HL-60 (cell line): ENCODE measurements around the gene S100A6.
"Not testable (repeated sequence)": the region's sequence is repeated elsewhere in the genome, so short reads cannot be mapped to it uniquely, and the experiment has no call there.

Experiments
- DNase-seq, 2 experiments: peaks; one replicate each; pipeline ENCODE4 v3.0.0-alpha.2; 2010 to 2020; ENCODE audit warnings: low read depth in 1 of 2, low spot score in 1 of 2
- H3K27ac ChIP-seq: fragments of 250-450 bp; sonication (Bioruptor Pico); replicated peaks from 2 replicates; pipeline ENCODE4 v1.5.1; 2020; ENCODE audit warnings: mild to moderate bottlenecking, moderate library complexity
- H3K27me3 ChIP-seq: fragments of 250-450 bp; sonication (Bioruptor Pico); 2 replicates; pipeline ENCODE4 v1.5.1; 2021; ENCODE audit warnings: mild to moderate bottlenecking, moderate library complexity; ENCODE audit not compliant: insufficient read depth, poor library complexity, severe bottlenecking
- H3K4me3 ChIP-seq: replicated peaks from 2 replicates; pipeline ENCODE4 v1.5.1; 2011; ENCODE audit warnings: mild to moderate bottlenecking, control low read depth, low read length; ENCODE audit not compliant: insufficient read depth
- CTCF ChIP-seq: IDR thresholded peaks from one replicate; pipeline ENCODE4 v1.5.1; 2011; ENCODE audit warnings: low read length, control low read depth, inconsistent platforms; ENCODE audit not compliant: insufficient read depth
- GABPA ChIP-seq: IDR thresholded peaks from 2 replicates; pipeline ENCODE4 v1.6.1; 2012; ENCODE audit warnings: low read depth
- POLR2AphosphoS5 ChIP-seq: IDR thresholded peaks from 2 replicates; pipeline ENCODE4 v1.6.1; 2012; ENCODE audit warnings: low read depth
- REST ChIP-seq: IDR thresholded peaks from 2 replicates; pipeline ENCODE4 v1.6.1; 2012; ENCODE audit warnings: low read depth; ENCODE audit not compliant: insufficient replicate concordance
- SPI1 ChIP-seq: IDR thresholded peaks from 2 replicates; pipeline ENCODE4 v1.6.1; 2012; ENCODE audit warnings: low read depth, mild to moderate bottlenecking, borderline replicate concordance

S100A6 gene

GRCh38 chr1:153565529-153566374 is 30.0 kb upstream of the S100A6 start, which contains the start of gene S100A2:
Gene S100A2, minus strand, starts transcription at chr1:153565844. Its CDS starts 1,967 bp downstream, at chr1:153563877.
- Histone ChIP-seq H3K4me3 (no peak within 1 kb of the TSS), H3K27ac (peak within 1 kb of the TSS; percentile 79), H3K27me3 (no peaks in the 10 kb centered on the region)
- no peak for TF ChIP-seq GABPA
- no peak for TF ChIP-seq CTCF
- no peak for TF ChIP-seq SPI1
- TF ChIP-seq REST: no peak
- no peak for TF ChIP-seq POLR2AphosphoS5
- DNase-seq: peak; percentile 55 to 70

GRCh38 chr1:153563991-153564390 is 28.2 kb upstream of the S100A6 start:
- no peak overlapping the region for H3K27ac ChIP-seq
- no peak for DNase-seq
- H3K4me3 ChIP-seq: no peak overlapping the region
- TF ChIP-seq SPI1 (no peak), CTCF (no peak), REST (no peak), POLR2AphosphoS5 (no peak), GABPA (no peak)
- H3K27me3 ChIP-seq: no peaks in the 10 kb centered on the region

- DNase-seq: no peak
- no peak for TF ChIP-seq SPI1
- no peak for TF ChIP-seq GABPA
- no peak for TF ChIP-seq REST
- no peak for TF ChIP-seq POLR2AphosphoS5
- TF ChIP-seq CTCF: no peak
- Histone ChIP-seq H3K4me3 (no peak overlapping the region), H3K27me3 (no peaks in the 10 kb centered on the region), H3K27ac (no peak overlapping the region)
Observed at GRCh38 chr1:153563483-153563901, 27.7 kb upstream of the S100A6 start.

GRCh38 chr1:153562021-153562420 is 26.2 kb upstream of the S100A6 start:
- not testable (repeated sequence) for DNase-seq, H3K27ac ChIP-seq

More at GRCh38 chr1:153562021-153562420, 26.2 kb upstream of the S100A6 start:
- not testable (repeated sequence) for H3K27me3 ChIP-seq, H3K4me3 ChIP-seq
